Gastroesophageal sphincter (tissue), 3 donors: ENCODE results near the gene U2SURP.

Experiments
- CTCF ChIP-seq, 4 experiments: fragments of 200-600 bp in 2 of 4; fragments of 450-650 bp in 2 of 4; sonication (generic) in 1 of 4; IDR thresholded peaks; one replicate each; pipeline ENCODE4 v1.5.1; 2017 to 2019; ENCODE audit warnings: antibody characterized with exemption in 4 of 4, mild to moderate bottlenecking in 2 of 4, moderate library complexity in 2 of 4
- EP300 ChIP-seq: sonication (generic); formaldehyde crosslinking; IDR thresholded peaks from one replicate; pipeline ENCODE4 v1.6.1; 2017; ENCODE audit warnings: antibody characterized with exemption, mild to moderate bottlenecking
- POLR2A ChIP-seq, 2 donors: fragments of 450-650 bp; IDR thresholded peaks; one replicate each; pipeline ENCODE4 v1.6.1; 2017; ENCODE audit warnings: antibody characterized with exemption in 2 of 2, mild to moderate bottlenecking in 2 of 2, moderate library complexity in 1 of 2

DNA sequence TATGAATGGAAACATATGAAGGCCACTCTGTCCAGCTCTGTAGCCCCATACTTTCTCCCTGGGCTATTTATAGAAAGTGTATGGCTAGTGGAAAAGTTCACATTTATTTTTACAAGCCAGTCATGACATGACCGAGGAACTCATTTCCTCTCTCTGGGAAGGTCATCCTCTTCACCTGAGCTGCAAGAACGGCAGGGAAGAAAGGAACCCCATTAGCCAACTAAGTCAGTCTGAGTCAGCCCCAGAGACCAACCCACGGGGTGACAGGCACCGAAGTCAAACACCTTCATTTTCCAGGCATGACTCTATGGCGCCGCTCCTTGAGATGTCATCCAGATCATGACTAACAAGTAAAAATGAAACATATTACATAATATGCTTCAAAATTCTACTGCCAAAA, 42.7 kb upstream of the U2SURP start:
- no peak for TF ChIP-seq CTCF (IDR thresholded peaks at IDR 0.05)
- no peak for TF ChIP-seq EP300
- no peak for TF ChIP-seq POLR2A (IDR thresholded peaks at IDR 0.05)
